ENCODE data around the gene TERC.

- no peak for TF ChIP-seq CTCF (IDR thresholded peaks at IDR 0.05; ENCODE audit: poor library complexity)
- TF ChIP-seq EZH2 (IDR thresholded peaks at IDR 0.05; ENCODE audit: borderline replicate concordance) = no peak
These were observed 44.5 kb upstream of the TERC start for GRCh38 chr3:169809230-169809795.

Measured in hepatocyte (in vitro differentiated cells).